ENCODE results near the gene TKT.
"Not testable (repeated sequence)": the region's sequence is repeated elsewhere in the genome, so short reads cannot be mapped to it uniquely, and the experiment has no call there.

Gene TKT

DNA sequence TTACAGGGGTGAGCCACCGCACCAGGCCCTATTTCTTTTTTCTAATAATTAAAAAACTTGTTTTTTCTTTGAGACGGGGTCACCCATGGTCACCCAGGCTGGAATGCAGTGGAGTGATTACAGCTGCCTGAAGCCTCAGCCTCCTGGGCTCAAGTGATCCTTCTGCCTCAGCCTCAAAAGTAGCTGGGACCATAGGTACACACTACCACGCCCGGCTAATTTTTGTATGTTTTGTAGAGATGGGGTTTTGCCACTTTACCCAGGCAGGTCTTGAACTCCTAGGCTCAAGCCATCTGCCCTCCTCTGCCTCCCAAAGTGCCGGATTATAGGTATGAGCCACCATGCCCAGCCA is 858 bp upstream of the TKT start:
- H3K27me3 ChIP-seq (ENCODE audit: low read depth, low read length), result no peaks in the 10 kb centered on the region
- H3K79me2 ChIP-seq (ENCODE audit: low read length), result peaks cover 41% of the 10 kb centered on the region
- no peak overlapping the region for H3K4me2 ChIP-seq (ENCODE audit: low read length)
- H3K27ac ChIP-seq (ENCODE audit: low read length), result no peak overlapping the region
- no peak for TF ChIP-seq EZH2phosphoT487 (IDR thresholded peaks at IDR 0.05; ENCODE audit: low read depth)
- TF ChIP-seq, protein P1, sequence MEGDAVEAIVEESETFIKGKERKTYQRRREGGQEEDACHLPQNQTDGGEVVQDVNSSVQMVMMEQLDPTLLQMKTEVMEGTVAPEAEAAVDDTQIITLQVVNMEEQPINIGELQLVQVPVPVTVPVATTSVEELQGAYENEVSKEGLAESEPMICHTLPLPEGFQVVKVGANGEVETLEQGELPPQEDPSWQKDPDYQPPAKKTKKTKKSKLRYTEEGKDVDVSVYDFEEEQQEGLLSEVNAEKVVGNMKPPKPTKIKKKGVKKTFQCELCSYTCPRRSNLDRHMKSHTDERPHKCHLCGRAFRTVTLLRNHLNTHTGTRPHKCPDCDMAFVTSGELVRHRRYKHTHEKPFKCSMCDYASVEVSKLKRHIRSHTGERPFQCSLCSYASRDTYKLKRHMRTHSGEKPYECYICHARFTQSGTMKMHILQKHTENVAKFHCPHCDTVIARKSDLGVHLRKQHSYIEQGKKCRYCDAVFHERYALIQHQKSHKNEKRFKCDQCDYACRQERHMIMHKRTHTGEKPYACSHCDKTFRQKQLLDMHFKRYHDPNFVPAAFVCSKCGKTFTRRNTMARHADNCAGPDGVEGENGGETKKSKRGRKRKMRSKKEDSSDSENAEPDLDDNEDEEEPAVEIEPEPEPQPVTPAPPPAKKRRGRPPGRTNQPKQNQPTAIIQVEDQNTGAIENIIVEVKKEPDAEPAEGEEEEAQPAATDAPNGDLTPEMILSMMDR (IDR thresholded peaks at IDR 0.05; ENCODE audit: low read depth, low read length), result no peak
- no peaks in the 10 kb centered on the region for H3K9me3 ChIP-seq (ENCODE audit: insufficient read depth, low read length)
- H4K20me1 ChIP-seq (ENCODE audit: insufficient read depth, low read length), result peaks cover 31% of the 10 kb centered on the region
- no peak overlapping the region for H3K9ac ChIP-seq (ENCODE audit: low read length)
- no peak overlapping the region for H2AFZ ChIP-seq (ENCODE audit: low read depth, low read length)
- H3K36me3 ChIP-seq (replicated peaks; ENCODE audit: low read depth, low read length), result peaks cover 15% of the 10 kb centered on the region
- H3K4me3 ChIP-seq (ENCODE audit: low read length), result no peak overlapping the region
- H3K4me1 ChIP-seq (ENCODE audit: low read length), result peaks cover 13% of the 10 kb centered on the region

DNA sequence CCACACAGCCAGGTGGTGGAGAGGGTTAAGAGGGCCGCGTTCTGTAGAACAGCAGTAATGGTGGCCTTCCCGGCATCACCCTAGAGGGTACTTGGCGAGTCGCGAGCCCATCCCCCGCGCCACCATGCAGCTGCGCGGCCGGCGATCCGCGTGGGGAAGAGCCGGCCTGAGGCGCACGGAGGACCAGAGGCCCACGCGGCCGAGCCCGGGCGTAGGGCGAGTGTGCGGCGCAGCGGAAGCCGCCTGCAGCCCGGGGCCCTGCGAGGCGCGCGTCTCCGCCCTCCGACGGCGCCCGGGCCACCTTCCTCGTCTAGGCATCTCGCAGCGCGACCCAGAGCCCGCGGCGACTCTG is 423 bp downstream of the TKT start:
- Histone ChIP-seq H3K27ac (ENCODE audit: low read length) (peak overlapping the region; percentile 52), H2AFZ (ENCODE audit: low read depth, low read length) (no peak overlapping the region), H3K79me2 (ENCODE audit: low read length) (peaks cover 54% of the 10 kb centered on the region), H3K27me3 (ENCODE audit: low read depth, low read length) (no peaks in the 10 kb centered on the region), H4K20me1 (ENCODE audit: insufficient read depth, low read length) (peaks cover 43% of the 10 kb centered on the region), H3K4me3 (ENCODE audit: low read length) (peak overlapping the region; percentile 87), H3K9ac (ENCODE audit: low read length) (peak overlapping the region; percentile 89), H3K4me2 (ENCODE audit: low read length) (peak overlapping the region; percentile 96), H3K36me3 (replicated peaks; ENCODE audit: low read depth, low read length) (peaks cover 19% of the 10 kb centered on the region), H3K9me3 (ENCODE audit: insufficient read depth, low read length) (no peaks in the 10 kb centered on the region), H3K4me1 (ENCODE audit: low read length) (peaks cover 13% of the 10 kb centered on the region)
- TF ChIP-seq, protein P1 (IDR thresholded peaks at IDR 0.05; ENCODE audit: low read depth, low read length), result no peak

DNA sequence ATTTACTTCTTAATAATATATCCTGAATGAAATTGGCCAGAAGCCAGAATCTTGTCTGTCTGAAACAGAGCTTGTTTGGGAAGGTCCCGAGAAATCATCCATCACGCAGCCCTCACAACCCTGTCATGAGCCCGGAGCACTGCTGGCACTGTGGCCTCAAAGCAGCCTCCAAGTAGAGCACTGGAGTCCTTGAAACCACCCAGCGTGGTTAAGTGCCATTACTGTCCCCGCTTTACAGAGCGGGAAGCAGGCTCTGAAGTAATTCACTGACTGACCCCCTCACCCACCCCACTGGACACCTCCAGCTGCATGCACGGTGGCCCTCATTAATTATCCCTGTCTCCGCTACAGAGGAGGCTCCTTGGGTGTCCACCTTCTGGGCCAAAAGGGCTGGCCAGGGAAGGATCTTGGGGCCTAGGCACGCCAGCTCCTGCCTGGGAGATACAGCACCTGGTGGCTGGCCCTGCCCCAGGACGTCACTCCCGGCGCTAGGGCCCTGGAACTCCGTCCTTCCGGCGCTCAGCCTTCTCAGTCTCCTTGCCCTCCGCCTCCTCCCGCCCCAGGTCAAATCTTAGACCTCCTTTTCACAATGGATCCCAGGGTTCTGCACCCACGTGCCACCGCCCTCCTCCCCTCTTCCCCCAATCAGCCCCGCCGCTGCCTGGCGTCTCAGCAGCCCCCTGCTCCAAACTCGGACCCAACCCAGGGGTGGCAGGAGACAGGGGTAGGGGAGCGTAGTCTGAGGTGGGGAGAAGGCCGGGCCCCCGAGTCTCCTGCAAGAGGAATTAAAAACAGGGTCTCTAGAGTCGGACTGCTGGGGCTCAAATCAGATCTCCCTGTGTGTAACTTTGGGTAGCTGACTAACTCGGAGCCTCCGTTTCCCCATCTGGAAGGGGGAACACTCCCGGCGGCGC is 1.1 kb downstream of the TKT start:
- no peak for TF ChIP-seq EZH2phosphoT487 (IDR thresholded peaks at IDR 0.05; ENCODE audit: low read depth)
- TF ChIP-seq, protein P1 (IDR thresholded peaks at IDR 0.05; ENCODE audit: low read depth, low read length), result no peak
- Histone ChIP-seq H3K27me3 (ENCODE audit: low read depth, low read length) (no peaks in the 10 kb centered on the region), H3K9me3 (ENCODE audit: insufficient read depth, low read length) (no peaks in the 10 kb centered on the region), H3K4me1 (ENCODE audit: low read length) (peaks cover 13% of the 10 kb centered on the region), H3K79me2 (ENCODE audit: low read length) (peaks cover 60% of the 10 kb centered on the region), H2AFZ (ENCODE audit: low read depth, low read length) (no peak overlapping the region), H3K4me3 (ENCODE audit: low read length) (peak overlapping the region; percentile 87), H3K4me2 (ENCODE audit: low read length) (peak overlapping the region; percentile 96), H4K20me1 (ENCODE audit: insufficient read depth, low read length) (peaks cover 50% of the 10 kb centered on the region), H3K9ac (ENCODE audit: low read length) (peak overlapping the region; percentile 89), H3K27ac (ENCODE audit: low read length) (peak overlapping the region; percentile 52), H3K36me3 (replicated peaks; ENCODE audit: low read depth, low read length) (peaks cover 19% of the 10 kb centered on the region)

DNA sequence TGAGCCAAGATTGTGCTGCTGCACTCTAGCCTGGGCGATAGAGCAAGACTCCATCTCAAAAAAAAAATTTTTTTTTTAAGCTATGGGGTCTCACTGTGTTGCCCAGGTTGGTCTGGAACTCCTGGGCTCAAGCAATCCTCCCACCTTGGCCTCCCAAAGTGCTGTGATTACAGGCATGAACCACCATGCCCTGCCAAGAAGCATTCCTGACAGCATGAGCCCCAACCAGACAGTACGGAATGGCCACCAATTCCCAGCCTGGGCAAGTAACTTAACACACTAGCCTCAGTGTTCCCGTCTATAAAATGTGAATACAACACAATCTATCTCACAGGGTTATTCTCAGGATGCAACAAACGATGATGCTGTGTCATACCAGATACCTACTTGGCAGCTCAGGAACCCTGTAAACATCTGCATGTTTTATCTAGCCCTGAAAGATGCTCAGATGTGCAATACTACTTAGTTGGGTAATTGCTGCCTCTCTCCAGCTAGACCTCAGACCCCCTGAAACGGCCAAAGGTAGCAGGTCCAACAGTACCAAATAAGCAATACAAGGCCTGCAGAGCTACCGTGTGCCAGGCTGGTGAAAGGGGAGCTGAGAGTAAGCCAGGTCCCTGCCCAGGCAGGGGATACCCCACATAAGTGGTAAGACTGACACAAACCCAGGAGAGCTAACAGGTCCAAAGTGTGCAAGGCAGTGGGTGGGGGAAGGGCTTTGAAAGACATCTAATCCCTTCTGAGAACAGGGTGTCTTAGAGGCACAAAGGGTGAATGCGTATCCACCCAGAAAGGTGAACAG is 1.9 kb downstream of the TKT start:
- peaks cover 19% of the 10 kb centered on the region for H3K36me3 ChIP-seq (replicated peaks; ENCODE audit: low read depth, low read length)

DNA sequence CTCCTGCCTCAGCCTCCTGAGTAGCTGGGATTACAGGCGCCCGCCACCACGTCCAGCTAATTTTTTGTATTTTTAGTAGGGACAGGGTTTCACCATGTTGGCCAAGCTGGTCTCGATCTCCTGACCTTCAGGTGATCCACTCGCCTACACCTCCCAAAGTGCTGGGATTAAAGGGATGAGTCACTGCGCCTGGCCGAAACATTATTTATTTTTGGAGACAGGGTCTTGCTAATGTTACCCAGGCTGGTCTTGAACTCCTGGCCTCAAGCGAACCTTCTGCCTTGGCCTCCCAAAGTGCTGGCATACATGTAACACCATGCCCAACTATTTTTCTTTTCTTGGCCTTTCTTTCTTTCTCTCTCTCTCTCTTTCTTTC is 2.9 kb downstream of the TKT start:
- H3K4me3 ChIP-seq (ENCODE audit: low read length); H3K27ac ChIP-seq (ENCODE audit: low read length); H3K9ac ChIP-seq (ENCODE audit: low read length); H2AFZ ChIP-seq (ENCODE audit: low read depth, low read length); H3K27me3 ChIP-seq (ENCODE audit: low read depth, low read length); H3K4me2 ChIP-seq (ENCODE audit: low read length); H3K9me3 ChIP-seq (ENCODE audit: insufficient read depth, low read length): not testable (repeated sequence)
- peaks cover 64% of the 10 kb centered on the region for H4K20me1 ChIP-seq (ENCODE audit: insufficient read depth, low read length)
- peaks cover 13% of the 10 kb centered on the region for H3K4me1 ChIP-seq (ENCODE audit: low read length)
- H3K79me2 ChIP-seq (ENCODE audit: low read length), result peaks cover 79% of the 10 kb centered on the region
- H3K36me3 ChIP-seq (replicated peaks; ENCODE audit: low read depth, low read length), result peaks cover 19% of the 10 kb centered on the region

More for the DNA sequence above, 1.9 kb downstream of the TKT start:
- peak overlapping the region; percentile 18; the same call in 1 of the 2 replicates for H3K27ac ChIP-seq (ENCODE audit: low read length)
- H3K9me3 ChIP-seq (ENCODE audit: insufficient read depth, low read length), result no peaks in the 10 kb centered on the region
- no peak overlapping the region for H2AFZ ChIP-seq (ENCODE audit: low read depth, low read length)
- peaks cover 69% of the 10 kb centered on the region for H3K79me2 ChIP-seq (ENCODE audit: low read length)
- TF ChIP-seq, protein P1 (IDR thresholded peaks at IDR 0.05; ENCODE audit: low read depth, low read length), result no peak
- TF ChIP-seq EZH2phosphoT487 (IDR thresholded peaks at IDR 0.05; ENCODE audit: low read depth), result no peak
- peak overlapping the region; percentile 89 for H3K9ac ChIP-seq (ENCODE audit: low read length)
- H3K4me2 ChIP-seq (ENCODE audit: low read length), result peak overlapping the region; percentile 96
- H3K27me3 ChIP-seq (ENCODE audit: low read depth, low read length), result no peaks in the 10 kb centered on the region
- H3K4me1 ChIP-seq (ENCODE audit: low read length), result peaks cover 13% of the 10 kb centered on the region
- H3K4me3 ChIP-seq (ENCODE audit: low read length), result peak overlapping the region; percentile 87
- peaks cover 56% of the 10 kb centered on the region for H4K20me1 ChIP-seq (ENCODE audit: insufficient read depth, low read length)

All from OCI-LY3 (cell line).